Activated B cell treated with CpG ODN at 0.5 μM for 24 hours (primary cell): ENCODE results near the gene BICC1. TPM values are rescaled to one million over a fixed set of nuclear protein-coding genes. Genes with fewer than 3 reads are reported as not detected.

Experiments
- ATAC-seq: fragments of 200-7000 bp; cut with Tn5 transposase; one replicate; pipeline ENCODE4 v1.10.0; 2021; ENCODE audit warnings: low read depth, mild to moderate bottlenecking, moderate library complexity
- CTCF ChIA-PET: fragments of 350-600 bp; sonication (Branson Sonifier 250); formaldehyde crosslinking; loops from one replicate; lab custom pipeline; 2021; ENCODE audit warnings: antibody characterized with exemption; lab: Charles Lee
- POLR2A ChIA-PET: fragments of 350-600 bp; sonication (Branson Sonifier 250); formaldehyde crosslinking; loops from one replicate; lab custom pipeline; 2021; ENCODE audit warnings: antibody characterized with exemption; lab: Charles Lee
- DNase-seq: peaks from one replicate; pipeline ENCODE4 v3.0.0; 2022
- H3K27ac Mint-ChIP-seq: one replicate; pipeline ENCODE4 v1.8.0; 2020; ENCODE audit warnings: mixed read lengths
- H3K27me3 Mint-ChIP-seq: one replicate; pipeline ENCODE4 v1.8.0; 2021; ENCODE audit warnings: mixed read lengths
- H3K36me3 Mint-ChIP-seq: one replicate; pipeline ENCODE4 v1.8.0; 2021; ENCODE audit warnings: low read depth, mixed read lengths
- H3K4me1 Mint-ChIP-seq: one replicate; pipeline ENCODE4 v1.8.0; 2021; ENCODE audit warnings: mixed read lengths
- H3K4me3 Mint-ChIP-seq: one replicate; pipeline ENCODE4 v1.8.0; 2020; ENCODE audit warnings: mild to moderate bottlenecking, mixed read lengths
- H3K9me3 Mint-ChIP-seq: one replicate; pipeline ENCODE4 v1.8.0; 2020; ENCODE audit warnings: mixed read lengths
- intact Hi-C: fragments of 100-400 bp; cut with micrococcal nuclease; formaldehyde crosslinking; loops from one replicate; pipeline ENCODE4 v1.15.1; 2024
- total RNA-seq: library from RNA; stranded (reverse); gene quantifications from 2 replicates; pipeline ENCODE4 v1.2.3, GENCODE V29; 2022
- TF ChIP-seq, protein P1 (sequence below): fragments of 200-600 bp; IDR thresholded peaks from one replicate; pipeline ENCODE4 v1.8.0; 2022; ENCODE audit warnings: antibody characterized with exemption, mild to moderate bottlenecking

The BICC1 gene
- total RNA-seq, 1 donor from 2014 or later: not detected

DNA sequence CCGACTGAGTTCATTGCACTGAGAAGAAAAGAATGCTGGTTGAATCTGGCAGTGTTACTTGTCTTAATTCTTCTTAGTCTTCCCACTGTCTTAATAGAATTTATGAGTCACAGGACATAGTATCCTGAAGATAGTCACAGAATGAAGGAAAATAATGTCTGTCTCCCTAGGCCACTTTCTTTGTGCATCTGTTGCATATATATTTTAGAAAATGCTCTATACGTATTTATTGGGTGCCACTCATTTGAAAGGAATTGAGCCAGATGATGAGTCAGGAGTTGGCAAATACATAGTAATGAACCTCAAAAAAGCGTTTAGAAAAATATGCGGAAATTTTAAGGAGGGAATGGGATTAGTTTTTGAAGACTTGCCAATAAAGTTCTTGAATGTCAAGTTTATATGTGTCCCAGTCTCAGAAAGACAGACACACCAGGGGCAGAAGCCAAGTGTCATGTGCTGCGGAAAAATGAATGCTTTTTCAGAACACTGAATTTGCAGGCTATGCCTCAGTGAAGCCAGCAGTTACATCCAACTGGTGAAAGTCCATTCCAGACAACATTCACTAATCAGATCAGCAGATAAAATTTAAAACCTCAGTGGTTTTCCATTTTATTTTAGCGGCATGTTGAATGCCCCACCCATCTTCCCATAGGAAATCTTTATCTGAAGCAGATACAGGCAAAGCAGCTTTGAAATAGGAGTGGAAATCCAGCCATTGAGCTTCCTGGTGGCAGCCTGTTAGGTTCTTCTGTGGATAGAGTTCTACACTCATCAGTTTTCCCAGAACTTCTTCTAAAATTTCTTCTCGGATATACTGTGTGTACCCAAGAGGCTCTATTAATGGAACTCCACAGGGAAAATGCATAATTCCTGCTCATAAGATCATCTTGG lies 308.4 kb downstream of the BICC1 start:
- no peaks in the 10 kb centered on the region for H3K36me3 Mint-ChIP-seq
- H3K27ac Mint-ChIP-seq: no peak overlapping the region
- H3K4me1 Mint-ChIP-seq: no peaks in the 10 kb centered on the region
- no peak for ATAC-seq
- no peaks in the 10 kb centered on the region for H3K9me3 Mint-ChIP-seq
- H3K4me3 Mint-ChIP-seq: no peak overlapping the region
- DNase-seq: no peak
- intact Hi-C loops: no loop called here
- no peaks in the 10 kb centered on the region for H3K27me3 Mint-ChIP-seq
- POLR2A ChIA-PET: no interaction called here
- CTCF ChIA-PET: no interaction called here
- TF ChIP-seq, protein P1, sequence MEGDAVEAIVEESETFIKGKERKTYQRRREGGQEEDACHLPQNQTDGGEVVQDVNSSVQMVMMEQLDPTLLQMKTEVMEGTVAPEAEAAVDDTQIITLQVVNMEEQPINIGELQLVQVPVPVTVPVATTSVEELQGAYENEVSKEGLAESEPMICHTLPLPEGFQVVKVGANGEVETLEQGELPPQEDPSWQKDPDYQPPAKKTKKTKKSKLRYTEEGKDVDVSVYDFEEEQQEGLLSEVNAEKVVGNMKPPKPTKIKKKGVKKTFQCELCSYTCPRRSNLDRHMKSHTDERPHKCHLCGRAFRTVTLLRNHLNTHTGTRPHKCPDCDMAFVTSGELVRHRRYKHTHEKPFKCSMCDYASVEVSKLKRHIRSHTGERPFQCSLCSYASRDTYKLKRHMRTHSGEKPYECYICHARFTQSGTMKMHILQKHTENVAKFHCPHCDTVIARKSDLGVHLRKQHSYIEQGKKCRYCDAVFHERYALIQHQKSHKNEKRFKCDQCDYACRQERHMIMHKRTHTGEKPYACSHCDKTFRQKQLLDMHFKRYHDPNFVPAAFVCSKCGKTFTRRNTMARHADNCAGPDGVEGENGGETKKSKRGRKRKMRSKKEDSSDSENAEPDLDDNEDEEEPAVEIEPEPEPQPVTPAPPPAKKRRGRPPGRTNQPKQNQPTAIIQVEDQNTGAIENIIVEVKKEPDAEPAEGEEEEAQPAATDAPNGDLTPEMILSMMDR: no peak

DNA sequence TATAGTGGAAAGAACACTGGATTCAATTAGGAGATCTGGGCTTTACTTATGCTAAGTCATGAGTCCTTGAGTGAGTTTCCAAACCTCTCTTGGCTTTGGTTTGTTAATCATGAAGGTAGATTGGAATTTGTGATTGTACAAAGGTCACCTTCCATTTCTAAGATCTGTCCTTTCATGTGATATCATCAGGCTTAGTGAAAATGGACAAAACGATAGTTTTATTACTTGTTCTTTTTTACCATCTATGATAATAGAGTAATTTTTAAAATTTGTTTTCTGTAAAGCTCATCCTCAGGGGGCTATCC lies 309.0 kb downstream of the BICC1 start:
- Mint-ChIP-seq H3K27me3 (no peaks in the 10 kb centered on the region), H3K4me1 (no peaks in the 10 kb centered on the region), H3K27ac (no peak overlapping the region), H3K4me3 (no peak overlapping the region), H3K9me3 (no peaks in the 10 kb centered on the region), H3K36me3 (no peaks in the 10 kb centered on the region)
- DNase-seq (no peak), ATAC-seq (no peak)
- ChIA-PET POLR2A (no interaction called here), CTCF (no interaction called here)
- TF ChIP-seq, protein P1: no peak
- intact Hi-C loops: no loop called here

DNA sequence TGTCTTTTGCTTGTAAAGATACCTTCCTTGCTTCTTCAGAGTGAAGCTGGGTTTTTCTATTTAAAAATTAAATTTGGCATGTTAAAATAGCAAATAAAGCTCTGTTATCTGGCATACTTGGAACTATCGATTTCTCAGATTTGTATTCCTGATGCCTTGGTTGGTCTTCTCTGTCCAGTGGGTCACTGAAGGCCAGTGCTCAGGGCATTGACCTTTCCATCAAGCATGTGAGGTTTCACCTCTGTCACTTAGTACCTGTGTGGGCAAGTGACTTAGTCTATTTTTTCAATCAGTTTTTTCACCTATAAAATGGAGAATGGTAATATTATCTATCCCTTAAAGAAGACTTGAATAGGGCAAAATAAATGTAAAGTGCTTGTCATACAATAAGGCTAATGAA lies 311.3 kb downstream of the BICC1 start:
- ATAC-seq (no peak), DNase-seq (no peak)
- intact Hi-C loops: no loop called here
- ChIA-PET CTCF (no interaction called here), POLR2A (no interaction called here)
- Mint-ChIP-seq H3K27me3 (no peaks in the 10 kb centered on the region), H3K36me3 (no peaks in the 10 kb centered on the region), H3K9me3 (no peaks in the 10 kb centered on the region), H3K4me3 (no peak overlapping the region), H3K4me1 (no peaks in the 10 kb centered on the region), H3K27ac (no peak overlapping the region)
- TF ChIP-seq, protein P1: no peak

DNA sequence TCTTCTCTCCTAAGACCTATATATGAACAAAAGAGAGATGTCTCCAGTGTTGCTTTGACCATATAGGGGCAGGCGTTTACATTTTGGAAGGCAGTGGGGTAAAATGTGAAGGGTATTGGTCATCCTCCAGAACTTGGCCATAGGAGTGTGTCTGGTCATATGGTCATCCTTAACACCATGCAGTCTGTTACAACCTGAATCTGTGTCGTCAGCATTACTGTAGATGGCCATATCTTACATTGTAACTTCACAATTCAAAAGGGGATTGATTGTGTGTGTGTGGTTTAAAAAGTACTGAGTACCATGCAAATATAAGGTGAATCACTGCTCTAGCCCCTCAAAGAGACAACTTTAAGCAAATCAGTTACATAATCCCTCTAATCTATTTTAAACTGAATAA lies 311.7 kb downstream of the BICC1 start:
- ChIA-PET CTCF (no interaction called here), POLR2A (no interaction called here)
- Mint-ChIP-seq H3K4me3 (no peak overlapping the region), H3K4me1 (no peaks in the 10 kb centered on the region), H3K9me3 (no peaks in the 10 kb centered on the region), H3K27me3 (no peaks in the 10 kb centered on the region), H3K36me3 (no peaks in the 10 kb centered on the region), H3K27ac (no peak overlapping the region)
- ATAC-seq (no peak), DNase-seq (no peak)
- intact Hi-C loops: no loop called here
- TF ChIP-seq, protein P1: no peak

DNA sequence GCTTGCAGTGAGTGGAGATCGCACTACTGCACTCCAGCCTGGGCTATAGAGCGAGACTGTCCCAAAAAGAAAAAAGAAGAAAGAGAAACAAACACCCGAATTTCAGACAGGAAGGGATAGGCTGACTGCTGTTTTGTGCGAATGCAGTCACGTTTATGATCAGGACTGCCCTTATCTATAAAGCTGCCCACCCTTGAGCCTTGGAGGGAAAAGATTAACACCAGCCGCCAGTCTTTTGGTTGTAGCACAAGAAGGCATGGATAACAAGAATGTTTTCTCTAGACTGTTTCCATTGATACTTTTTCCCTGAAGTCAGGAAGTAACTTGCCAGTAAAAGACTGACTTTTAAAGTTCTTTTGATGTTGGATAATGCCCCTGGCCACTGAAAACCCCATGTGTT lies 314.0 kb downstream of the BICC1 start:
- ChIA-PET CTCF (no interaction called here), POLR2A (no interaction called here)
- H3K27ac Mint-ChIP-seq: no peak overlapping the region
- no peaks in the 10 kb centered on the region for H3K27me3 Mint-ChIP-seq
- intact Hi-C loops: no loop called here
- no peak for DNase-seq
- H3K4me3 Mint-ChIP-seq: no peak overlapping the region
- TF ChIP-seq, protein P1: no peak
- no peaks in the 10 kb centered on the region for H3K36me3 Mint-ChIP-seq
- no peak for ATAC-seq
- H3K4me1 Mint-ChIP-seq: no peaks in the 10 kb centered on the region
- H3K9me3 Mint-ChIP-seq: no peaks in the 10 kb centered on the region
